GM06990 (cell line): ENCODE measurements around the gene LDHAL6B.

Experiments used
- DNase-seq: peaks from one replicate; pipeline ENCODE4 v3.0.0-alpha.2; 2011; ENCODE audit not compliant: insufficient read length; ENCODE audit errors: extremely low read depth
- H3K27me3 ChIP-seq: replicated peaks from 2 replicates; pipeline ENCODE4 v1.6.0; 2011; ENCODE audit warnings: low read length; ENCODE audit not compliant: control insufficient read depth, insufficient read depth
- H3K36me3 ChIP-seq: 2 replicates; pipeline ENCODE4 v1.5.1; 2011; ENCODE audit warnings: low read length; ENCODE audit not compliant: control insufficient read depth, insufficient read depth
- H3K4me3 ChIP-seq: replicated peaks from 2 replicates; pipeline ENCODE4 v1.5.1; 2011; ENCODE audit warnings: low read depth, mild to moderate bottlenecking, control low read depth, low read length
- CTCF ChIP-seq: IDR thresholded peaks from 2 replicates; pipeline ENCODE4 v1.5.1; 2011; ENCODE audit warnings: low read length, control low read depth, mild to moderate bottlenecking, inconsistent platforms; ENCODE audit not compliant: insufficient read depth, poor library complexity, severe bottlenecking

The LDHAL6B gene

GRCh38 chr15:59206623-59207183 lies at the start of gene LDHAL6B:
LDHAL6B (plus strand) TSS chr15:59206843; CDS start chr15:59206941, 98 bp downstream.
- Histone ChIP-seq H3K27me3 (no peaks in the 10 kb centered on the region), H3K4me3 (no peak within 1 kb of the TSS), H3K36me3 (peaks cover 36% of the 10 kb centered on the region)
- no peak for DNase-seq
- TF ChIP-seq CTCF, result no peak

DNA sequence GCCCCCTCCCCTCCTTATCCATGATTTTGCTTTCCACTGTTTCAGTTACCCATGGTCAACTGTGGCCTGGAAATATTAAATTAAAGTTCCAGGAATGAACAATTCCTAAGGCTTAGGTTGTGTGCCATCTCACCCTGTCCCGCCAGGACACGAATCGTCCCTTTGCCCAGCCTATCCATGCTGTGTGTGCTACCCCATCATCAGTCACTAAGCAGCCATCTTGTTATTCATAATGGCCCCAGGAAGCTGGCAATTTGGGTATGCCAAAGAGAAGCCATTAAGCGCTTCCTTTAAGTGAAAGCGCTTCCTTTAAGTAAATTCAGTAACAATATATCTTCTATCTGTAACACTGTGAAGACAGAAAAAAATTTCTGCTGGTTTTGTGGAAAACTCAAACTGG lies 49.2 kb upstream of the LDHAL6B start:
- Histone ChIP-seq H3K4me3 (no peak overlapping the region), H3K27me3 (no peaks in the 10 kb centered on the region), H3K36me3 (peaks cover 48% of the 10 kb centered on the region)
- no peak for TF ChIP-seq CTCF
- no peak for DNase-seq

- Histone ChIP-seq H3K27me3 (no peaks in the 10 kb centered on the region), H3K36me3 (peaks cover 50% of the 10 kb centered on the region), H3K4me3 (no peak overlapping the region)
- TF ChIP-seq CTCF, result no peak
- no peak for DNase-seq
Measured at GRCh38 chr15:59157840-59158700, 48.6 kb upstream of the LDHAL6B start.

- no peak for TF ChIP-seq CTCF
- Histone ChIP-seq H3K36me3 (peaks cover 45% of the 10 kb centered on the region), H3K27me3 (no peaks in the 10 kb centered on the region), H3K4me3 (no peak overlapping the region)
- DNase-seq, result no peak
Measured at GRCh38 chr15:59158701-59159034, 48.0 kb upstream of the LDHAL6B start.

GRCh38 chr15:59159210-59159609 lies 47.4 kb upstream of the LDHAL6B start:
- DNase-seq, result no peak
- Histone ChIP-seq H3K36me3 (peaks cover 43% of the 10 kb centered on the region), H3K4me3 (no peak overlapping the region), H3K27me3 (no peaks in the 10 kb centered on the region)
- no peak for TF ChIP-seq CTCF
